Smooth muscle cell (in vitro differentiated cells): ENCODE results near the gene MEIOSIN. TPM values are rescaled to one million over a fixed set of nuclear protein-coding genes. Genes with fewer than 3 reads are reported as not detected.

Source experiments
- DNase-seq: peaks from one replicate; lab custom pipeline; 2025; ENCODE audit not compliant: unreplicated experiment; lab: John Stamatoyannopoulos, UW
- H2AFZ ChIP-seq: fragments of 200-600 bp; sonication (generic); 2 replicates; pipeline ENCODE4 v1.6.0; 2016; ENCODE audit warnings: antibody characterized with exemption, low read depth, mild to moderate bottlenecking
- H3F3A ChIP-seq: fragments of 200-600 bp; sonication (generic); 2 replicates; pipeline ENCODE4 v1.6.0; 2017; ENCODE audit warnings: antibody characterized with exemption, low read depth
- H3K27ac ChIP-seq: fragments of 200-600 bp; sonication (generic); 2 replicates; pipeline ENCODE4 v1.5.1; 2016; ENCODE audit warnings: low read depth, mild to moderate bottlenecking
- H3K27me3 ChIP-seq: fragments of 200-600 bp; sonication (generic); 2 replicates; pipeline ENCODE4 v1.6.1; 2016; ENCODE audit warnings: low read depth, mild to moderate bottlenecking
- H3K36me3 ChIP-seq: fragments of 200-600 bp; sonication (generic); 2 replicates; pipeline ENCODE4 v1.5.1; 2016; ENCODE audit warnings: low read depth
- H3K4me1 ChIP-seq: fragments of 200-600 bp; sonication (generic); 2 replicates; pipeline ENCODE4 v1.5.1; 2016; ENCODE audit warnings: low read depth
- H3K4me2 ChIP-seq: fragments of 200-600 bp; sonication (generic); 2 replicates; pipeline ENCODE4 v1.6.0; 2016; ENCODE audit warnings: mild to moderate bottlenecking
- H3K4me3 ChIP-seq: fragments of 200-600 bp; sonication (generic); 2 replicates; pipeline ENCODE4 v1.5.1; 2016; ENCODE audit warnings: mild to moderate bottlenecking
- H3K79me2 ChIP-seq: fragments of 200-600 bp; sonication (generic); 2 replicates; pipeline ENCODE4 v1.6.0; 2016; ENCODE audit warnings: low read depth, mild to moderate bottlenecking
- H3K9ac ChIP-seq: fragments of 200-600 bp; sonication (generic); 2 replicates; pipeline ENCODE4 v1.6.0; 2016; ENCODE audit warnings: low read depth
- H3K9me3 ChIP-seq: fragments of 200-600 bp; sonication (generic); replicated peaks from 2 replicates; pipeline ENCODE4 v1.5.1; 2016; ENCODE audit warnings: low read depth
- H4K20me1 ChIP-seq: fragments of 200-600 bp; sonication (generic); 2 replicates; pipeline ENCODE4 v1.6.0; 2016; ENCODE audit warnings: low read depth
- WGBS: methylation state at CpG from one replicate; pipeline ENCODE4 v1.1.7; 2016; ENCODE audit warnings: low lambda C conversion rate; 5-methylcytosine and 5-hydroxymethylcytosine counted together
- polyA plus RNA-seq: library from polyadenylated mRNA; unstranded; fragments of >200 nt; fragmentation: Nextera tagmentation; extraction: Ambion mirVana; gene quantifications from 2 replicates; pipeline ENCODE4 v1.2.1, GENCODE V29; 2016
- total RNA-seq: library from RNA; depleted of rRNA; stranded (reverse); fragments of >200 nt; gene quantifications from 2 replicates; pipeline ENCODE4 v1.2.3, GENCODE V29; 2014
- TF ChIP-seq, protein P1 (sequence below): fragments of 200-600 bp; sonication (generic); IDR thresholded peaks from 2 replicates; pipeline ENCODE4 v1.5.1; 2017; ENCODE audit warnings: borderline replicate concordance, mild to moderate bottlenecking, antibody characterized with exemption; ENCODE audit not compliant: insufficient read depth, poor library complexity, severe bottlenecking

Gene MEIOSIN
- total and polyA plus RNA-seq, 2 experiments from 2014 or later = not detected

DNA sequence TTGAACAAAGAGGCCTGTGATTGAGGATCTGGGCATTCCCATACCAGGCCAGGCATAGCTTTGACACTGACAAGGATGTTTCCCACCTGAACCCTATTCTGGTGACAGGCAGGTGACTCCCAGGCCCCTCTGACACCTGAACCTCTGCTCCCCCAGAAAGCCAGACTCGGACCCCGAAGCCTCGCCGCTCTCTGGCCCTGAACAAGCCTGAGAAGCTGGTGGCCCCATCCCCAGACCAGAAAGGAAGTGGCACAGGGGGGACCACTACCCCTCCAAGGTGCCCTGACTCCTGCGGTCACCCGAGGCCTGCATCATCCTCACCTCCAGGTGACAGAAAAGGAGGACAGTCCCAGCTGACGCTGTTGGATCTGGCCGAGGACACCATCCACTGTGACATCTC, 21.1 kb downstream of the MEIOSIN start:
- no peaks in the 10 kb centered on the region for H3K36me3 ChIP-seq
- 96% methylated on average over 8 of the region's 8 CpGs for WGBS
- H3K9ac ChIP-seq = no peak overlapping the region
- no peak overlapping the region for H3K4me2 ChIP-seq
- no peak overlapping the region for H2AFZ ChIP-seq
- H4K20me1 ChIP-seq = no peaks in the 10 kb centered on the region
- TF ChIP-seq, protein P1, sequence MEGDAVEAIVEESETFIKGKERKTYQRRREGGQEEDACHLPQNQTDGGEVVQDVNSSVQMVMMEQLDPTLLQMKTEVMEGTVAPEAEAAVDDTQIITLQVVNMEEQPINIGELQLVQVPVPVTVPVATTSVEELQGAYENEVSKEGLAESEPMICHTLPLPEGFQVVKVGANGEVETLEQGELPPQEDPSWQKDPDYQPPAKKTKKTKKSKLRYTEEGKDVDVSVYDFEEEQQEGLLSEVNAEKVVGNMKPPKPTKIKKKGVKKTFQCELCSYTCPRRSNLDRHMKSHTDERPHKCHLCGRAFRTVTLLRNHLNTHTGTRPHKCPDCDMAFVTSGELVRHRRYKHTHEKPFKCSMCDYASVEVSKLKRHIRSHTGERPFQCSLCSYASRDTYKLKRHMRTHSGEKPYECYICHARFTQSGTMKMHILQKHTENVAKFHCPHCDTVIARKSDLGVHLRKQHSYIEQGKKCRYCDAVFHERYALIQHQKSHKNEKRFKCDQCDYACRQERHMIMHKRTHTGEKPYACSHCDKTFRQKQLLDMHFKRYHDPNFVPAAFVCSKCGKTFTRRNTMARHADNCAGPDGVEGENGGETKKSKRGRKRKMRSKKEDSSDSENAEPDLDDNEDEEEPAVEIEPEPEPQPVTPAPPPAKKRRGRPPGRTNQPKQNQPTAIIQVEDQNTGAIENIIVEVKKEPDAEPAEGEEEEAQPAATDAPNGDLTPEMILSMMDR = no peak
- no peaks in the 10 kb centered on the region for H3F3A ChIP-seq
- no peak for DNase-seq
- H3K9me3 ChIP-seq = no peaks in the 10 kb centered on the region
- no peaks in the 10 kb centered on the region for H3K4me1 ChIP-seq
- no peak overlapping the region for H3K27ac ChIP-seq
- no peak overlapping the region for H3K4me3 ChIP-seq
- no peaks in the 10 kb centered on the region for H3K79me2 ChIP-seq
- no peaks in the 10 kb centered on the region for H3K27me3 ChIP-seq

DNA sequence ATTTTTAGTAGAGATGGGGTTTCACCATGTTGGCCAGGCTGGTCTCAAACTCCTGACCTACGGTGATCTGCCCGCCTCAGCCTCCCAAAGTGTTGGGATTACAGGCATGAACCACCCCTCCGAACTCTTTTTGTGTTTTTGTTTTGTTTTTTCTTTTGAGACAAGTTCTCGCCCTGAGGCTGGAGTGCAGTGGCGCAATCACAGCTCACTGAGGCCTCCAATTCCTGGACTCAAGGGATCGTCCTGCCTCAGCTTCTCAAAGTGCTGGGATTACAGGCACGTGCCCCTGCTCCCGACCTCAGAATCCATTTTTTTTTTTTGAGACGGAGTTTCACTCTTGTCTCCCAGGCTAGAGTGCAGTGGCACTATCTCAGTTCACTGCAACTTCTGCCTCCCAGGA, 24.5 kb downstream of the MEIOSIN start:
- H2AFZ ChIP-seq = no peak overlapping the region
- WGBS = 79% methylated on average over 9 of the region's 9 CpGs
- H3K27ac ChIP-seq = no peak overlapping the region
- H3K4me2 ChIP-seq = no peak overlapping the region
- H3K9ac ChIP-seq = no peak overlapping the region
- TF ChIP-seq, protein P1 = no peak
- H3K79me2 ChIP-seq = no peaks in the 10 kb centered on the region
- no peaks in the 10 kb centered on the region for H3K36me3 ChIP-seq
- no peak for DNase-seq
- no peaks in the 10 kb centered on the region for H3F3A ChIP-seq
- no peaks in the 10 kb centered on the region for H3K9me3 ChIP-seq
- no peaks in the 10 kb centered on the region for H3K4me1 ChIP-seq
- H3K4me3 ChIP-seq = no peak overlapping the region
- H4K20me1 ChIP-seq = no peaks in the 10 kb centered on the region
- H3K27me3 ChIP-seq = no peaks in the 10 kb centered on the region

DNA sequence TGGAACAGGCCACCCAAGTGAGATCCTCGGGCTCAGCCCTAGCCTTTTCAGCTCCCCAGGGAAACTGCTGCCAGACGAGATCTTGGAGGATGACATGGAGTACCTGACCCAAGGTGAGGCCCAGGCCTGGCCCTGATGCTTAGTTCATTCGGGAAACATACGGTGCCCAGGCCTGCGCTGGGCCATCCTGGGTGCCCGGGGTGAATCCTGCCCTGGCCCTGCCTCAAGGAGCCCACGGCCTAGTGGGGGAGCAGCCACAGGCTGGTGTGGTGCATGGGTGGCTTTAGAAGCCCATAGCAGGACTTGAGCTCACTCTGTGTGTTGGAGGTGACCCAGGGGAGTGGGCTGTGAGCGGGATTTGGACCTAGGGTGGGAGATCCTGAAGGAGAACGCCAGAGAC, 25.7 kb downstream of the MEIOSIN start:
- Histone ChIP-seq H3K79me2 (no peaks in the 10 kb centered on the region), H3K9me3 (no peaks in the 10 kb centered on the region)
- 88% methylated on average over 8 of the region's 9 CpGs for WGBS

DNA sequence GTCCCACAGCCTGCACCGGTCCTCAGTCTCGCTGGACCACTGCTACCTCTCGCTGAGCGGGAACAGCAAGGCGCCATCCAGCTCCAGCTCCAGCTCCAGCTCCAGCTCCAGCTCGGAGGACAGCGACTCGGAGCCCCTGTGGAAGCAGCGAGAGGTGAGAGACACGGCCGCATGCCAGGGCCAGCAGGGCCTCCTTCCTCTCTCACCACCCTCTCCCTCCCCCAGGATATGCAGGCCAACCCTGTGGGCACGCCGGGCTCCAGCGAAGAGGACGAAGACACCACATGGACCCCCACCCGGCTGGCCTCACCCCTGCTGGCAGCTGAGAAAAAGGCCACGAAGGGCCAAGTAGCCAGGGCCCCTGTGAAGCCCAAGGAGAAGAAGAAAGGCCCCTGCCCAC, 28.5 kb downstream of the MEIOSIN start:
- H4K20me1 ChIP-seq = no peaks in the 10 kb centered on the region
- H3K27ac ChIP-seq = no peak overlapping the region
- no peak overlapping the region for H3K4me3 ChIP-seq
- no peaks in the 10 kb centered on the region for H3F3A ChIP-seq
- H3K9me3 ChIP-seq = no peaks in the 10 kb centered on the region
- H3K36me3 ChIP-seq = no peaks in the 10 kb centered on the region
- H3K27me3 ChIP-seq = no peaks in the 10 kb centered on the region
- TF ChIP-seq, protein P1 = no peak
- peaks cover 10% of the 10 kb centered on the region for H3K79me2 ChIP-seq
- H3K9ac ChIP-seq = no peak overlapping the region
- H3K4me1 ChIP-seq = peaks cover 17% of the 10 kb centered on the region
- DNase-seq = no peak
- no peak overlapping the region for H2AFZ ChIP-seq
- 81% methylated on average over 17 of the region's 17 CpGs for WGBS
- no peak overlapping the region for H3K4me2 ChIP-seq

More for the DNA sequence above, 25.7 kb downstream of the MEIOSIN start:
- H3F3A ChIP-seq = no peaks in the 10 kb centered on the region
- H4K20me1 ChIP-seq = no peaks in the 10 kb centered on the region
- no peak overlapping the region for H2AFZ ChIP-seq
- no peak overlapping the region for H3K4me3 ChIP-seq
- H3K4me2 ChIP-seq = no peak overlapping the region
- no peak for DNase-seq
- H3K36me3 ChIP-seq = no peaks in the 10 kb centered on the region
- H3K4me1 ChIP-seq = no peaks in the 10 kb centered on the region
- no peak overlapping the region for H3K9ac ChIP-seq
- TF ChIP-seq, protein P1 = no peak
- no peaks in the 10 kb centered on the region for H3K27me3 ChIP-seq
- no peak overlapping the region for H3K27ac ChIP-seq
